Left renal cortex interstitium (tissue), 4 donors: ENCODE results near the gene STIMATE. TPM values are rescaled to one million over a fixed set of nuclear protein-coding genes. Genes with fewer than 3 reads are reported as not detected.

ENCODE experiments used
- DNase-seq, 4 donors: peaks; one replicate each; pipeline ENCODE4 v3.0.0-alpha.2; 2013; ENCODE audit warnings: low read depth in 4 of 4, low spot score in 2 of 4, missing footprints in 1 of 4
- polyA plus RNA-seq, 4 donors: library from polyadenylated mRNA; unstranded; fragments of 120-200 nt; gene quantifications; one replicate each; pipeline ENCODE4 v1.2.1, GENCODE V29; 2013; ENCODE audit not compliant: insufficient read length in 4 of 4

Gene STIMATE
- polyA plus RNA-seq, 4 donors, result 15.5 to 17.5 (median 16.8) TPM

DNA sequence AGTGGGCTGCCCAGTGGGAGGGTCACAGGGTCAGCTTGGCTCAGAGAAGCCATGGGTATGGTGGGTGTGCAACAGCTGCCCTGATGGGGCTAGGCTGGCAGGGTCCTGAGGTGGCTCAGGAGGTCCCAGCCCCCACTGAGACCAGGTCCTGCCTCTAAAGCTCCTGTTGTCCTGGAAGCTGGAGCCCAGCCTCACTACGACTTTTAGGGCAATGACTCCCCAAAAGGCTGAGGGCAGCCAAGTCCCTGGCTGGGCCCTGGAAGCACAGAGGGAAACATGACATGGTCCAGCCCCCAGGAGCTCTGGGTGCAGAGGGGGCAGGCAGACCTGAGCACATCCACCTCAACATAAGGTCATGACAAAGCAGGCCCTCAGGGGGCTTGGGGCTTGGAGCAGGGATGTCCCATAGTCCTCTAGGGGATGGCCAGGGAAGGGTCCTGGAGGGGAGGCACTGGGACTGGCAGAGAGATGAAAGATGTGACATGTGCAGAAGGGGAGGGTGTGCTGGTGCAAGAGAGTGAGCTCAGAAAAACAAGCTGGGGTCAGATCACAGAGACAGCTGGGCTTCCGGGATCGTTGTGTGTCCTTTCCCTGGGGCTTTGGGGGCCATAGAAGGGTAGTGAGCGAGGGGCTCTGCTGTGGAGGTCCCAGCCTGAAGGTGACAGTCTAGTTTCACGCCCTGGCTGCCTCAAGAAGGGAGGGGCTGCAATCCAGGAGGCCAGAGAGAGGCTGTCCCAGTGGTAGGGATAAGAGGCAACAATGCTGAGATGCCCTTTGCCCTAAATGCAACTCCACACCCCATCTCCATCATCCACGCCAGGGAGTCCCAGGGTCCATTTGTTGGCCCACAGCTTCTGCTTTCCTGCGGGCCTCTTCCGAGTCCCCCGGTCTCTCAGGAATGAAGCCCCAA is 103.4 kb downstream of the STIMATE start:
- DNase-seq, result no peak

DNA sequence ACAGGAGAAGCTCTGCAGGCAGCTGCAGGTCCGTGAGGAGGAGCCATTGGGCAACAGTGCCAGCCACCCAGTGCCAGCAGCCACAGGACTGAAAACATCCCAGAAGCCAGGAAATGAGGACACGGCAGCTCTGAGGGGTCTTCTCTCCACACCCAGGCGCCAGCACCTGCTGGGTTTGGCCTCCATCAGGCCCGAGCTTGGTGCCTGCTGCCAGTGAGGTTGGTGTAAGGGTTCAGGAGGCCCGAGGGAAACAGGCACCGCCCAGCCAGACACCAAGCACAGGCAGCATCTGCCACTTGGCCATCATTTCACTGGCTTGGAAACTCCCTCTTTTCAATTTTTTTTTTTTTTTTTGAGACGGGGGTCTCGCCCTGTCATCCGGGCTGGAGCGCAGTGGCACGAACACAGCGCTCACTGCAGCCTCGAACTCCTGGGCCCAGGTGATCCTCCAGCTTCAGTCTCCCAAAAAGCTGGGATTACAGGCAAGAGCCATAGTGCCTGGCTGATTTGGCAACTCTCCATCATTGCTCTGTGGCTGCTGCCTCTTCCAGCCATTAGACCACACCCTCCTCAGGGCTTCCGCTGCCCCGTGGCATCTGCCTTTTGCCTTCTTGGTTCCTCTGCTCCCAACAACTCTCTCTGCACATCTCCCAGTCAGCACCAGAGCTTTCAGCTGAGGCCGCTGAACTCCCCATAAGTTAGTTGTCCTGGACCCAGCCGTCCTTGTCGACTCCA is 104.2 kb downstream of the STIMATE start:
- no peak for DNase-seq

DNA sequence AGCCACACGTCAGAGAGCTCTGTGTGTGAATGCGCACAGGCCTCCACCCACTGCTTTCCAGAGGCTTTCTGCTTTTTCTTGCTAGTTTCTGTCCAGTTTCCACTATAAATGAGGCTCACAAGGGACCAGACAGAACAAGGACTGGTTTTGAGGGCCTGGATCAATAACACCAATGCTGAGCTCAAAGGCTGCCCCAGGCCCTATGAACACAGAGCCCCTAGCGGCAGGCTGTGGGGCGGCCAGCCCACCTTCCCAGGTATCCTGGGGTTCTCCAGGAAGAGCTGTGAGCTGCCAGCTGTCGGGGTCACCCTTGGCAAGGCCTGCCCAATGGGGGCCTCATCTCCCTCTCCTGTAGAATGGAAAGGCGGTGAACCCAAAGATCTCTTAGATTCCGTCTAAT is 104.9 kb downstream of the STIMATE start:
- no peak for DNase-seq

DNA sequence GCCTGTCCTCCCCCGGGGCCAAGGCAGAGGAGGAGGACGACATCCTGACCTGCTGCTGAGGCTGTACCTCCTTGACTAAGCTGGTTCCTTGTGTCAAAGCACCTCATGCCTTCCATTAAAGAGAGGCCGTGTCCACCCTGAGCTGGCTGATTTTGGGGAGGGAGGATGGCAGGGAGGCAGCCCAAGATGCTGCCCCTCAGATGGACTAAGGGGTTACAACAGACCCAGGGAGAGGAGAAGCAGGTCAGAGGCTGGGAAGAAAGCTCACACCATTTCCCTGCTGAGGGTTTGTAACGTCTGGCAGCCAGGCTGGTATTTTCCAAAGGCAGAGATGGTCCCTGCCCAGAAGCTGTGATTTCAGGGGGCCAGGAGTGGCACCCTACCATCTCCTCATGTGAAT is 105.4 kb downstream of the STIMATE start:
- DNase-seq, result no peak

DNA sequence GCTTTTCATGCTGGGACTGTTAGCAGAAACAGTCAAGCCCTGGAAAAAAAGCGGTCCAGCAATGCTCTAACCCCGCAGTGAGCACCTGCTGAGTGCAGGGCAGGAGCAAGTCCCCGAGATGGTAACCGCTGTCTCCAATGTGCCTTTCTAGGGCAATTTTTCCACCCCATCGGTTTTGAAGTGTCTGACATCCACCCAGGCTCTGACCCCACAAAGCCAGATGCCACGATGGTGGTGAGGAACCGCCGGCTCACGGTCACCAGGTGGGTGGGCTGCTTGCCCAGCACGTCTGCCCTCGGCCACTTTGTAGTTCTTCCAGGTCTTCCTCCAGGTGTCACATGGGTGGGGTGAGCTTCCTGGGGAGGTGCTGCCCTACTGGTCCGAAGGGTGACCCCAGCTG is 106.0 kb downstream of the STIMATE start:
- DNase-seq, result no peak

DNA sequence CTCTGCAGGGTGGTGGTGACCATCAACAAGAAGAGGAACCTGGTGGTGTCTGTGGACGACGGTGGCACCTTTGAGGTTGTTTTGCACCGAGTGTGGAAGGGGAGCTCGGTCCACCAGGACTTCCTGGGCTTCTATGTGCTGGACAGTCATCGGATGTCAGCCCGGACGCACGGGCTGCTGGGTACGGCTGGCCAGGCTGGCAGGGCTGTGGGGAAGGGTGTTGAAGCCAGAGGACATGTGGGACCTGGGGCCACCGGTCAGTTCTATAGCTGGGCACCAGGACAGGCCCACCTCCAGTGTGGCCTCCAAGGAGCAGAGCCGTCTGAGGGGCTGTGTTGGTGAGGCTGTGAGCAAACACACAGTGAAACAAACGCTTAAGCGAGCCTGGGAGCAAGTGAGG is 106.6 kb downstream of the STIMATE start:
- no peak for DNase-seq

DNA sequence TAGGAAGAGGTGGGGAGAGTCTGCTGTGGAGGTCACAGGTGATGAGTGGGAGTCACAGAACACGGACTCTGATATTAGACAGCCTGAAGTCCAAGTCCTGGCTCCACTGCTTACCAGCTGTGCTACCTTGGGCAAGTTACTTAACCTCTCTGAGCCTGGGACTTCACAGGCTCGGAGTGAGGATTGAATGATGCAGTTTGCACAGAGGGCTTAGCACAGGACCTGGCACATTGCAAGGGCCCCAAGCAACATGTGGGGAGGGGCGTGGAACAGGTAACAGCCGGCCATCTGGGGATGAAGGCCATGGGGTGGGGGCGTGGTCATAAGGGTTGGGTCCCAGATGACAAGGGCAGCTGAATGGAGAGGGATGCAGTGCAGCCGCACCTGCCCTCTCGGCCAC is 107.0 kb downstream of the STIMATE start:
- DNase-seq, result no peak

DNA sequence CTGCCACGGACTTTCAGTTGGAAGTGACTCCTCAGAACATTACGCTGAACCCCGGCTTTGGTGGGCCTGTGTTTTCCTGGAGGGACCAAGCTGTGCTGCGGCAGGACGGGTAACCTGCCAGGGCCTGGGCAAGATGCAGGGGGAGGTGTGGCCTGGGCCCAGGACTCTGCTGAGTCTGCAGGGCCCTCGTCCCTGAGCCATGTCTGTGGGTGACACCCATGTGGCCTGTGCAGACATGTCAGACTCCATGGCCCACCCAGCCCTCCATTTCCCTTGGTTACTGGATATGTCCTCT is 107.7 kb downstream of the STIMATE start:
- no peak for DNase-seq

DNA sequence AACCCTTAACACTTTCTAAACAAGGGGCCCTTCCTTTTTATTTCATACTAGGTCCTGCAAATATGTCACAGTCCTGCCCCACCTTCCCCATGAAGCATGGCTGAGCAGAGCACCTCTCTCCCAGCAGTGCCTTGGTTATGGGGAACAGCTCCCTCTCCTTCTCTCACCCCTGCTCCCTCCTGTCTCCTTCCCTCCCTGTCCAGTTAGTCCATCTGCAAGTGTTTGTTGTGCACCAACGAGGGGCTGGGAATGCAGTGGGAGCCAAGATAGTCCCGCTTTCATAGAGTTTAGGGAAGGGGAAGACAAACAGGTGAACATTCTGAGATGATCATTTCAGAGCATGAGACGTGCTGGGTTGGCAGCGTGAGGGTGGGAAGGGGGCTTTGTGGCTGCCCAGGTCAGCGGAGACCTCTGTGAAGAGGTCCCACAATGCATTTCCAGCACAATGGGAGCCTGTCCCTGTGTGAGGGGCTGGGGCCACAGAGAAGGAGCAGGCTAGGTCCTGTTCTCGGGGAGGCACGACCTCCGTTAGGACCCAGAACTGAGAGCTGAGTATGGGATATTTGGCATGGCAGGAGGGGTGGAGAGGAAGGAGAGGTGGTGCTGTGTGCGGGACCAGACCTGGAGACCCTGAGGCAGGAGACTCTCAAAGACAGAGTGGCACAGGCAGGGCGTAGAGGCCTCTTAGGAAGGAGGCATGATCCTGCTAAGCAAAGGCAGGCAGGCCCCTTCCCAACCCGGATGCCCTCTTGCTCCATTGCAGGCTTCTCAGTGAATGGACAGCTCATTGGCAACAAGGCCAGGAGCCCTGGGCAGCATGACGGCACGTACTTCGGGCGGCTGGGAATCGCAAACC is 108.2 kb downstream of the STIMATE start:
- DNase-seq, result no peak

DNA sequence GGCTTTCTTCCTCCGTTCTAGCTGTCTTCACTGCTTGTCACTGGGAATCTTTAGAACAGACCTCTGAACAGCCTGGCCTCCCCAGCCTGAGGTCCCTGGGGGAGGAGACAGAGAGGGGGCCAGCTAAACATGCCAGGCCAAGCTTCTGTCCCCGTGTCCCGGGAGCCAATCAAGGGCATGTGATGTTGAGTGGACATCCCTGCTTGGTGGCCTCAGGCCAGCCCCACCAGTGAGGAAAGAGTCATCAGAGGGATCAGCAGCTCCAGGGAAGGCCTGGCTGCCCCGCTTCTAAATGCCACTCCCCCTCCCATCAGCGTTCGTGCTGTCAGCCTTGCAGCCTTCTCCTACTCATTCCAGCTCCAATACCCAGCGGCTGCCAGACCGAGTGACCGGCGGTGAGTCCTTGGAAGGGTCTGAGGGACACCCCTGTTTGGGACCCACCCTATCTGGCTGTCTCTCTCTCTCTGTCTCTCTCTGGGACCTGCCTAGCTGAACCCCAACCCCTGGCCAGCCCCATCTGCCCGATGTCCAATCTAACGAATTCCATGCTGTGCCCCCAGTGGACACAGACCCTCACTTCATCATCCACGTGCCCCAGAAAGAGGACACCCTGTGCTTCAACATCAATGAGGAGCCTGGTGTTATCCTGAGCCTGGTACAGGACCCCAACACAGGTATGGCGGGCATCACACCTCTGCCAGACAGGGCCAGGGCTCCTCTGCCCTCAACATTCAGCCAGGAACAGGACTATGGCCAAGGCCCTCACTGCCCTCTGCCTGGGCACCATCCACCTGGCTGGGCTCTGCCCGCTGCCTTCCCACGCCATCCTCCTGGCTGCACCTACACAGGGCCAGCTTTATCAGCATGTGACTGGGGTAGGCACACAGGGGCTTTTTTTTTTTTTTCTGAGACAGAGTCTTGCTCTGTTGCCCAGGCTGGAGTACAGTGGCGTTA is 109.4 kb downstream of the STIMATE start:
- no peak for DNase-seq

DNA sequence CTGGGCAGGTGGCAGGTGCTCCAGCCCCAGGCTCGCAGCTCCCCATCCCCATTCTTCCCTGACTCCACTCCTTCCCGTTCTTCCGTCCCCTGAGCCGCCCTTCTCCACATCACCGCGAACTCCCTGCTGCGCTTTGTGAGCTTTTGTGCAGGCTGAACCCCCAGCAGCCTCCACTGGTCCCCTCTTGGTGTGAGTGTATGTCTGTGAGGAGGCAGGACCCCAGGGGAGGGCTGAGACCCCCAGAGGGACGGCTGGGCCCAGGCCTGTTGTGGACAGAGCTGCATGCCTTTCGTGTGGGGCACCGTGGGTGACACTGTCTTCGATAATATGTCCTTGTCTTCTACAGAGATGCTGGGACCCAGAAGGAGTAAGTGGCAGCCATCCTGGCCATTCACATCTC is 110.1 kb downstream of the STIMATE start:
- no peak for DNase-seq

Other genes starting within 250 kb of the STIMATE start
- gene PBRM1, start 211.6 kb downstream of the STIMATE start, polyA plus RNA-seq, result 10 to 100 TPM; 53.5 to 64.5 (median 56.1) TPM
- gene GNL3, start 211.5 kb downstream of the STIMATE start, polyA plus RNA-seq, result 100 to 1,000 TPM in 2 of 4 donors, 10 to 100 TPM in 2; 91.3 to 125 (median 98.8) TPM
- gene GLT8D1, start 191.8 kb downstream of the STIMATE start, polyA plus RNA-seq, result 100 to 1,000 TPM; 113 to 142 (median 125) TPM
- gene SPCS1, start 191.4 kb downstream of the STIMATE start, polyA plus RNA-seq, result 100 to 1,000 TPM; 146 to 173 (median 162) TPM
- gene NEK4, start 126.6 kb downstream of the STIMATE start, polyA plus RNA-seq, result 10 to 100 TPM; 20.4 to 35.2 (median 27.5) TPM
- gene ITIH1, start 119.9 kb downstream of the STIMATE start, polyA plus RNA-seq, result 1 to 10 TPM in 1 of 4 donors, under 1 TPM in 2, not detected in 1; 0.19 to 7.6 (median 0.31) TPM
- 10 to 100 TPM in 1 of 4 donors, 1 to 10 TPM in 3; 7.7 to 10.1 (median 8.0) TPM for gene ITIH3, start 102.8 kb downstream of the STIMATE start, polyA plus RNA-seq
- gene ITIH4, start 66.9 kb downstream of the STIMATE start, polyA plus RNA-seq, result 10 to 100 TPM in 2 of 4 donors, 1 to 10 TPM in 2; 5.4 to 11.0 (median 8.6) TPM
- 1 to 10 TPM in 1 of 4 donors, under 1 TPM in 3; 0.28 to 1.6 (median 0.47) TPM for gene MUSTN1, start 62.5 kb downstream of the STIMATE start, polyA plus RNA-seq
- 10 to 100 TPM in 2 of 4 donors, 1 to 10 TPM in 2; 9.5 to 10.4 (median 9.9) TPM for gene SFMBT1, start 148.5 kb upstream of the STIMATE start, polyA plus RNA-seq
- gene RFT1, start 232.9 kb upstream of the STIMATE start, polyA plus RNA-seq, result 10 to 100 TPM; 25.4 to 30.9 (median 26.0) TPM